GM18867 (cell line): ENCODE data around the gene S100P.

Experiments used
- ATAC-seq: cut with Tn5 transposase; IDR thresholded peaks from one replicate; pipeline ENCODE4 v1.9.1; 2021; ENCODE audit warnings: mild to moderate bottlenecking, moderate library complexity; ENCODE audit not compliant: unreplicated experiment

The S100P gene

GRCh38 chr4:6695660-6696610, 2.3 kb downstream of the S100P start:
- ATAC-seq = no peak

GRCh38 chr4:6696611-6697010, 2.9 kb downstream of the S100P start:
- no peak for ATAC-seq

GRCh38 chr4:6697131-6697530, 3.5 kb downstream of the S100P start:
- no peak for ATAC-seq

GRCh38 chr4:6699388-6699787, 5.7 kb downstream of the S100P start:
- no peak for ATAC-seq

GRCh38 chr4:6699903-6700302, 6.2 kb downstream of the S100P start:
- ATAC-seq = no peak

GRCh38 chr4:6701371-6701770, 7.7 kb downstream of the S100P start:
- no peak for ATAC-seq

GRCh38 chr4:6702761-6703160, 9.1 kb downstream of the S100P start:
- no peak for ATAC-seq

GRCh38 chr4:6703786-6704185, 10.1 kb downstream of the S100P start:
- ATAC-seq = no peak

GRCh38 chr4:6705646-6706045, 12.0 kb downstream of the S100P start:
- no peak for ATAC-seq

GRCh38 chr4:6706173-6706572, 12.5 kb downstream of the S100P start:
- ATAC-seq = no peak

GRCh38 chr4:6709230-6710114, 15.8 kb downstream of the S100P start, which contains the start of gene MRFAP1L1:
TSS of gene MRFAP1L1 (minus strand) at chr4:6709865. CDS start at chr4:6709629, 236 bp downstream.
- peak; percentile 69 for ATAC-seq

GRCh38 chr4:6710282-6710681, 16.6 kb downstream of the S100P start:
- ATAC-seq = peak; percentile 15

- no peak for ATAC-seq
Observed at GRCh38 chr4:6710996-6711395, 17.3 kb downstream of the S100P start.

- ATAC-seq = no peak
Observed at GRCh38 chr4:6714954-6715353, 21.3 kb downstream of the S100P start.

- ATAC-seq = no peak
Observed at GRCh38 chr4:6715704-6716017, 22.0 kb downstream of the S100P start.

- ATAC-seq = peak; percentile 81
Observed at GRCh38 chr4:6716018-6716911, 22.6 kb downstream of the S100P start, which contains the start of gene BLOC1S4. TSS of gene BLOC1S4 (plus strand) at chr4:6716174. CDS start at chr4:6716210, 36 bp downstream.

- ATAC-seq = no peak
Observed at GRCh38 chr4:6716958-6717655, 23.4 kb downstream of the S100P start.

GRCh38 chr4:6718932-6719610, 25.4 kb downstream of the S100P start:
- ATAC-seq = no peak

GRCh38 chr4:6719611-6720179, 26.0 kb downstream of the S100P start:
- no peak for ATAC-seq
